Measurements from ENCODE around the gene GNLY. TPM values are rescaled to one million over a fixed set of nuclear protein-coding genes. Genes with fewer than 3 reads are reported as not detected.
A peak's percentile ranks its signal among the peaks of the same experiment; 100 is the strongest.

The GNLY gene
- total RNA-seq, 1 donor: not detected

- no peak overlapping the region for H3K4me3 ChIP-seq (ENCODE audit: low read depth, low read length)
- TF ChIP-seq CTCF (IDR thresholded peaks at IDR 0.05; ENCODE audit: insufficient read depth, low read length): no peak
- DNase-seq (ENCODE audit: low read depth): no peak
Observed at GRCh38 chr2:85678377-85678776, 15.8 kb upstream of the GNLY start.

DNA sequence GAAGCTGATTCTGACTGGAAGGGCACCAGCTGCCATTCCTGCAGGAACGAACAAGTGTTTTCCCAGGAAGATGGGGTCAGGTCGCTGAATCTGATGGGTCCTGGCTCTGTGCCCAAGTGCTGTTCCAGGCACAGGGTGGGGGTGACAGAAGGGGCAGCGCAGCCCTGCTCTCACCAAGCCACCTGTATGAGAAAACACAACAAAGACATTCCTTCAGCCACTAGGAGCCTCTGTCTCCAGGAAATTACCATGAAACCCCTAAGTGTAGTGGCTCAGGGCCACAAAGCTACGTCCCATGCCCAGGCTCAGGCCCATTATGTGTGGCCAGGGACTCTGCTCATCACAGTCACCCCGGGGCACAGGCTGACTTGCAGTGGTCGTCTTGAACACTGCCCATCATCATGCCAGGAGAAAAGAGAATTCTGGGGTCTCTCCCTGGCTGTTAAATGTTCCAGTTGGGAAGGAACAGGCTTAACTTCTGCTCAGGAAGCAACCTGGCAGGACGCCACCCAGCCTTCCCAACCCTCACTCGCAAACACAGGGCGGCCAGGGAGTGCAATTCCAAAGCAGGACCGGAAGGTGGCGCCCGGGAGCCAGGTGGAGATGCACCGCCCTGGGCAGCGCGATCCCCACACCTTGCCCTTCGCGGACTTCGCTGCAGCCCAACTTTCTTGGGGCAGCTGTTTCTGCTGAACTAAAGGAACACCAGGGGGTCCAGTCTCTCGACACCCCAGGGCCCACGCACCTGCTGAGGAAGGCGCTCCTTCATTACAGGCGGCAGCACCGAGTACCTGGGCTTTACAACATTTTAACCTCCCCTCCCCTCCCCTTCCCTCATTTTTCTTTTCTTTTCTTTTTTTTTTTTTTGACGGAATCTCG lies 15.1 kb upstream of the GNLY start:
- DNase-seq (ENCODE audit: low read depth): peak; percentile 81
- no peak overlapping the region for H3K4me3 ChIP-seq (ENCODE audit: low read depth, low read length)
- TF ChIP-seq CTCF (IDR thresholded peaks at IDR 0.05; ENCODE audit: insufficient read depth, low read length): peak; percentile 99

GRCh38 chr2:85680707-85681371 lies 13.3 kb upstream of the GNLY start:
- no peak for TF ChIP-seq CTCF (IDR thresholded peaks at IDR 0.05; ENCODE audit: insufficient read depth, low read length)
- no peak for DNase-seq (ENCODE audit: low read depth)

DNA sequence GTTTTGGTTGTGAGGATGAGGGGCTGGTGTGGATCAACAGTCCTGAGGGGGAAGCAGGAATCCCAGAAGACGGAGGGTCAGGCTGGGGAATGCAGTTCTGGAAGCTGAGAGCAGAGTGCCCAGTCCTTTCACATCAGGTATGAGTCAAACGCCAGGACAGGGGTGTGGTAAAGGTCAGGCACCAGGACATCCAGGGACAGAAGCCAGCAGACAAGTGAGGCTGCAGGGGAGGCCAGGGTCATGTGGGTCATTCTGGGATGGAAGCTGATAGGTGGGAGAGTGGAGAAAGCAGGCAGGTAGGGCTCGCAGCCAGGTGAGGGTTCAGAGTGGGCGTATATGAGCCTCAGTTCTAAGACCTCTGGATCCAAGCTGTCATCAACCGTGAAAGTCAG lies 12.8 kb upstream of the GNLY start:
- no peak for DNase-seq (ENCODE audit: low read depth)
- no peak for TF ChIP-seq CTCF (IDR thresholded peaks at IDR 0.05; ENCODE audit: insufficient read depth, low read length)
- H3K4me3 ChIP-seq (ENCODE audit: low read depth, low read length): no peak overlapping the region

More at GRCh38 chr2:85680707-85681371, 13.3 kb upstream of the GNLY start:
- H3K4me3 ChIP-seq (ENCODE audit: low read depth, low read length): no peak overlapping the region

DNA sequence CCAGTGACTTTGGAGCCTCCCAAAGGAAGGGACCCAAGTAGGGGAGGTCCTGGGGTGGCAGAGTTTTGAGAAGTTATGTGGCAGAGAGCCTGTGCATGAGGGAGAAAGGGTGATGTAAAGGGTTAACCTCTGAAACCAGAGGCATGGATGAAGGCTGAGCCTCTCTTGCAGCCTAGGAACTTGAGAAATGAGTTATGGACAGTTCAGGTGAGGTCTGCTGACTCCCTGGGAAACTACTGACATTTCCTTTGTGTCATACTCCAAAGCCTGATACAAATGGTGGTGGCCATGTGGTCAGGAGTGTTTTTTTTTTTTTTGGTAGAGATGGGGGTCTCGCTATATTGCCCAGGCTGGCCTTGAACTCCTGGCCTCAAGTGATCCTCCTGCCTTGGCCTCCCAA lies 12.4 kb upstream of the GNLY start:
- no peak for DNase-seq (ENCODE audit: low read depth)
- TF ChIP-seq CTCF (IDR thresholded peaks at IDR 0.05; ENCODE audit: insufficient read depth, low read length): no peak
- no peak overlapping the region for H3K4me3 ChIP-seq (ENCODE audit: low read depth, low read length)

DNA sequence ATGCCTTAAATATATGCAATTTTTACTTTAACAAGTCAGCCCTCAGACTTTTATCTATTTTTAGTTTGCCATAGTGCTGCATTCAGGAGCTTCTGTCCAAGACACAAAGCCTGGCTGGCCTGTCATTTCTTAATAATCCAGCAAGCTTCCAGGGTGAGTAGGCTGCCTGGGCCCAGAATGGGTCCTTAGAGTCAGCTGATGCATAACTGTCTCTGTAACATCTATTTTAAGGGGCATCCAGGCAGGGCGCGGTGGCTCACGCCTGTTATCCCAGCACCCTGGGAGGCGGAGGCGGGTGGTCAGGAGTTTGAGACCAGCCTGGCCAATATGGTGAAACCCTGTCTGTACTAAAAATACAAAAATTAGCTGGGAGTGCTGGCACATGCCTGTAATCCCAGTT lies 11.8 kb upstream of the GNLY start:
- TF ChIP-seq CTCF (IDR thresholded peaks at IDR 0.05; ENCODE audit: insufficient read depth, low read length): no peak

More for the DNA sequence above, 11.8 kb upstream of the GNLY start:
- DNase-seq (ENCODE audit: low read depth): peak; percentile 24
- no peak overlapping the region for H3K4me3 ChIP-seq (ENCODE audit: low read depth, low read length)
